ENCODE results near the gene ATPAF2. TPM values are rescaled to one million over a fixed set of nuclear protein-coding genes. Genes with fewer than 3 reads are reported as not detected.
"Not testable (repeated sequence)": the region's sequence is repeated elsewhere in the genome, so short reads cannot be mapped to it uniquely, and the experiment has no call there.

The ATPAF2 gene
- total RNA-seq, 2 experiments from 2014 or later: 28.2 to 37.3 TPM

DNA sequence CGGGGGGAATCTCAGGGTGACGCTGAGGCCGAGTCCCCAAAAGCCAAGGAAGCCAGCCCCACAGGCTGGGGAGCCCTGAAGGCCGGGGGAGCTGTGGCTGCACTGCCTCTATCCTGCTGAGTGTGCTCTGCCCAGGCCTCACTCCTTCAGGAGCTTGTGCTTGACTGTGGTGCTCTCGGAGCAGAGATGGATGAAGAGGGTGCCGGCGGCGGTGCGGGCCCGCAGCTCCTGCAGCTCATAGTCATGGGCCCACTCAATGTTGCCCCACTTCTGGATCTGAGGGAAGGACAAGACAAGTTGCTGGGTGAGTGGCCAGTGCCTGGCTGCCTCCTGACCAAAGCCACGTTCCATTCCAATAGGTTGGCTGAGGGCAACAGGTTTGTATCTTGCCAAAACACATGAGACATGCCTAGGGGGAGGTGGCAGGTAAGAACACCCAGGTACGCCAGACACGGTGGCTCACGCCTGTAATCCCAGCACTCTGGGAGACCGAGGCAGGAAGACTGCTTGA lies 20.5 kb downstream of the ATPAF2 start:
- ChIA-PET POLR2A (no interaction called here), CTCF (no interaction called here)

GRCh38 chr17:18017958-18018357 lies 21.0 kb downstream of the ATPAF2 start:
- ChIA-PET CTCF (interaction anchor here (0.8 kb wide), 1 partner anchor 12 kb away, joined by 3 read pairs; no protein-coding TSS in a partner anchor), POLR2A (no interaction called here)

DNA sequence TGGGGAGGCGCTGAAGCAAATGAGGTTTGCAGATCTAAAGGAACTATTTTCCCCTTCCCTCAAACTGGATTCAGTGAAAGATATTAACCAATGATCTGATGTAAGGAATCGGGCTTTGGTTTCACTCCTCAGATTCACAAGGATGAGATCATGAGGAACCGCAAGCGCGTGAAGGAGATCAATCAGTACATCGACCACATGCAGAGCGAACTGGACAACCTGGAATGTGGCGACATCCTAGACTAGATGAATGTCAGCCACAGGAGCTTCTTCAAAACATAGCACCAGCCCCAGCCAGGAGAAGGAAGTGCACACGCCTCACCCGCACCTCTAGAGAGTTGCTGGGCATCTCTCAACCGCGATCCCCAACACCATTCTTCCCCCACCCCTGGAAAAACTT lies 22.5 kb downstream of the ATPAF2 start:
- ChIA-PET CTCF (interaction anchor here (0.6 to 2.4 kb wide), 2 partner anchors 17 to 42 kb away, joined by 3 to 7 read pairs; no protein-coding TSS in a partner anchor), POLR2A (no interaction called here)

DNA sequence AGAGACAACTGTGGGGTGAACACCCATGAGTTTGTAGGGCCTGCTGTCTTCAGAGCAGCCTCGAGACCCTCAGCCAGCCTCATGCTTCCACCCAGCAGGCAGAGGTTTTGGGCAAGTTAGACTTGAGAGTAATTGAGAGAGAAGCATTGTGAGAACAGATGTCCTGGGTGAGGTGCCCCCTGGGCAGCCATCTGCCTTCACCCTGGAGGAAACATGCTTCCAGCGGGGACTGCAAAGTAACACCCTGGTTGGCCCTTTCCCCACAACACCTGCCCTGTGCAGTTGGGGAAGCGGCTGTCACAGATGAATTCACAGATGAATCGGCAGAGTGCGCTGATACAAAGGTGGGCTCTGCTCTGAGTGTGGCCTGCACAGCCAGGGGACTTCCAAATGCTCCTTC lies 23.4 kb downstream of the ATPAF2 start:
- POLR2A ChIA-PET: no interaction called here
- CTCF ChIA-PET: interaction anchor here (2.4 kb wide), 1 partner anchor 18 kb away, joined by 7 read pairs; no protein-coding TSS in a partner anchor

GRCh38 chr17:18014006-18014405 lies 25.0 kb downstream of the ATPAF2 start:
- ChIA-PET CTCF (interaction anchor here (2.4 kb wide), 1 partner anchor 19 kb away, joined by 7 read pairs; no protein-coding TSS in a partner anchor), POLR2A (no interaction called here)

DNA sequence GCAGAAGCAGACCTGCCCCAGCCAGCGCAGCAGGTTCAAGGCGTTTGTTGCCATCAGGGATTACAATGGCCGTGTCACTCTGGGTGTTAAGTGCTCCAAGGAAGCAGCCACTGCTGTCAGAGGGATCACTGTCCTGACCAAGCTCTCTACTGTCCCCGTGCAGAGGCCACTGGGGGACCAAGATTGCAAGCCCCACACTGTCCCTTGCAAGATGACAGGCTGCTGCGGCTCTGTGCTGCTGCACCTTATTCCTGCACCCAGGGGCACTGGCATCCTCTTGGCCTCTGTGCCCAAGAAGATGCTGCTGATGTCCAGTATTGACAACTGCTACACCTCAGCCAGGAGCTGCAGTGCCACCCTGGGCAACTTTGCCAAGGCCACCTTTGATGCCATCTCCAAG lies 27.7 kb downstream of the ATPAF2 start:
- ChIA-PET CTCF (no interaction called here), POLR2A (no interaction called here)

DNA sequence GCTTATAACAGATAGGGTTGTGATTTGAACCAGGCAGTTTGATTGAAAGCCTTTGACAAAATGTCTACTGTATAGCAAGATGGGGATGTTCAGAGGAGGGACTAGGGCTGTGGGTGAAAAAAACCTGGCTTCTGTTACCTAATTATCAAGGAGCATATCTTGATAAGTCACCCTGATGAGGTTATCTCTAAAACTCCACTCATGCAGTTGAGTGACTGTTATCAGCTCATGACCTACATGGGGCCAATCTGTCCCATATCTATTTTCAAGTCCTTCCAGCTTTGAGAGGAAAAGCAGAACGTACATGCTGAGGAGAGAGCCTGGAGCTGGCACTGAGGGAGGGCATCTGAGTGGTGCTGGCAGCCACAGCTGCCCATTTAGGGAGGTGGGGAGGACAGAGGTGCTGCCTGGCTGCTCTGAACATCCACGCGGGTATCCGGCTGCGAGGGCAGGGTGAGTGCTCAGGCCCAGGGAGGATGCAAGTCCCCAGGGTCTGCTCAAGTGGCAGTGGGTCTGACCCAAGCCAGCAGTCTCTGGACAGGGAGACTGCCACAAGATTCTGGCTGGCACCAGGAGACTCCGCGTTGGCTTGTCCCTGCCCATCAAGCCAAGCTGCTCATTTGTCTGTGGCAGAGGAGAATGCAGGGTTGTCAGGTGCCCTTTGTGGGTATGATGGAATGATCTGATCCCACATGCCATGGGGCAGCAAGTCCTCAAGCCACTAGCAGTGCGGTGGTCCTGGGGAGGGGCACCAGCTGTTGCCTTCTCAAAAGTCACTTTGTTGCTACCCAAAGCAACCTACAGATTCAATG lies 29.2 kb downstream of the ATPAF2 start:
- POLR2A ChIA-PET: no interaction called here
- CTCF ChIA-PET: no interaction called here

- ChIA-PET POLR2A (no interaction called here), CTCF (interaction anchor here (0.6 kb wide), 1 partner anchor 21 kb away, joined by 3 read pairs; no protein-coding TSS in a partner anchor)
These were observed 30.3 kb downstream of the ATPAF2 start for GRCh38 chr17:18008496-18009268.

DNA sequence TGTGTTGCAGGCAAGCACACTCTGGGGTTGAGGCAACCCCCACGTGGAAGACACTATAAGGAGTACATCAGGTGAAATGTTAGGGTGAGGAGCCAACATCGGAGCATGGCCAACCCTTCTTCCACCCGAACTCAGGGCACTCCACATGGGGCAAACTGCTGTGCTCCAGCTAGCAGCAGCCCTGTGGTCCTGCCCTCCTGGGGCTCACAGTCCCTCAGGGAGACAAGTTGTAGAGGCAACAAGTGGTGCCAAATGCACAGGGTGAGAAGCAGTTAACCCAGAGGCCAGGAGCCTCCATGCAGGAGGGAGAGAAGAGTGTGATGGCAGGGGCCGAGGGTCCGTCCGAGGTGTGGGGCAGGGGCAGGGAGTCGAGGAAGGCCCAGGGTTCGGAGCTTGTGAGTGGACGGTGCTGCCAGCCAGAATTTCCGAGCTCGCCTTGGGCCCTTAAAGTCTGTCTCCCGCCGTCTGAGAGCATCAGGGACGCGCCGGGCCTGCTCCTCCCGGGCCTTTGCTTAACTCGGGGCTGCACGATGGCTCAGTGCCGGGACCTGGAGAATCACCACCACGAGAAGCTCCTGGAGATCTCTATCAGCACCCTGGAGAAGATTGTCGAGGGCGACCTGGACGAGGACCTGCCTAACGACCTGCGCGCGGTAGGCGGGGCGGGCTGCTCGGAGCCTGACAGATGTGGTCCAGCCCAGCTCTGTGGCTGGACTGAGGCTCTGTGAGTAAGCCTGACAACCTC lies 32.3 kb downstream of the ATPAF2 start:
- ChIA-PET POLR2A (no interaction called here), CTCF (no interaction called here)

- ChIA-PET CTCF (interaction anchor here (0.7 kb wide), 1 partner anchor 311 kb away, joined by 3 read pairs; no protein-coding TSS in a partner anchor), POLR2A (no interaction called here)
These were observed 33.5 kb downstream of the ATPAF2 start for GRCh38 chr17:18005496-18005895.

DNA sequence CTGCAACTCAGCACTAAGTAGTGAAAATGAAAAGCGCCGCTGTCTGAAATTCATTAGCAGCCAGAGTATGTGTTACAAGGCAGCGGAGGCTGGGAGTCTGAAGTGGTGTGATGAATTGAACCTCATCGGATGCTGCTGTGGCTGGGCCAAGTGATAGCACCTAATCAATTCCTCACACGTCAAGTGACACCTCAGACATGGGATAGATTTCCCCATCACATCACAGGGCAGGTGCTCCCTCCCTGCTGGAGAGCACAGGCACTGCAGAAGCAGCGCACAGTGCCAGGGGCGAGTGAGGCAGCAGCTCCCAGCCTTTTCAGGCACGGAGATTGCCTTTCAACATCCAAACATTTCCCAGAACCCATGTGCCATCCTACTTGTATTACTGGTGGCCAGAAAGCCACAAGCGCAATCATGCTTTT lies 34.1 kb downstream of the ATPAF2 start:
- ChIA-PET POLR2A (no interaction called here), CTCF (no interaction called here)

DNA sequence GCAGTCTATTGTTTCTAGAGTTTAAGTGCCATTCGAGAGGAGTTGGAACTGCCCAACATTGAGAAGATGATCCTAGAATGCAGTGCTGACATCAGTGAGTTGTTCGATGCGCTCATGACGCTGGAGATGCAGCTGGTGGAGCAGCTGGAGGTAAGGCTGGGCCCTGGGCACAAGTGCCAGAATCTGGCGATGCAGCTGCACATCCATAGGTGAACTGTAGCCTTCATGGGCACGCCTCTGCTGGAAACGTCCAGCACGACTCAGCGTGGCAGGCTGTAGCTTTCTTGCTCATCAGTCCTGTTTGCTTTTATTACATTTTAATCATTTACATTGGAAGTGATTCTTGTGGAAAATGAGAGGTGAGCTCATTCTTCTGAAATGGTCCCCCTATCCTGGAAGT lies 34.6 kb downstream of the ATPAF2 start:
- ChIA-PET POLR2A (no interaction called here), CTCF (no interaction called here)

- CTCF ChIA-PET: no interaction called here
- POLR2A ChIA-PET: interaction anchor here (0.6 kb wide), 2 partner anchors 45 to 252 kb away, joined by 6 to 8 read pairs; no protein-coding TSS in a partner anchor
These were observed 36.8 kb downstream of the ATPAF2 start for GRCh38 chr17:18002171-18002570.

DNA sequence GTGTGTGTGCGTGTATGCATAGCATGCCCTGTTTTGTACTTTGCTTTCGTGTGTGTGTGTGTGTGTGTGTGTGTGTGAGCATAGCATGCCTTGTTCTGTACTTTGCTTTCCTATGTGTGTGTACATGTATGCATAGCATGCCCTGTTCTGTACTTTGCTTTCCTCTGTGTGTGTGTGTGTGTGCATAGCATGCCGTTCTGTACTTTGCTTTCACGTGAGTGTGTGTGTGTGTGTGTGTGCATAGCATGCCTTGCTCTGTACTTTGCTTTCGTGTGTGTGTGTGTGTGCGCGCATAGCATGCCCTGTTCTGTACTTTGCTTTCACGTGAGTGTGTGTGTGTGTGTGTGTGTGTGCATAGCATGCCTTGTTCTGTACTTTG lies 38.9 kb downstream of the ATPAF2 start:
- POLR2A ChIA-PET: interaction anchor here (0.7 kb wide), 1 partner anchor 35 kb away, joined by 6 read pairs; no protein-coding TSS in a partner anchor
- CTCF ChIA-PET: no interaction called here

DNA sequence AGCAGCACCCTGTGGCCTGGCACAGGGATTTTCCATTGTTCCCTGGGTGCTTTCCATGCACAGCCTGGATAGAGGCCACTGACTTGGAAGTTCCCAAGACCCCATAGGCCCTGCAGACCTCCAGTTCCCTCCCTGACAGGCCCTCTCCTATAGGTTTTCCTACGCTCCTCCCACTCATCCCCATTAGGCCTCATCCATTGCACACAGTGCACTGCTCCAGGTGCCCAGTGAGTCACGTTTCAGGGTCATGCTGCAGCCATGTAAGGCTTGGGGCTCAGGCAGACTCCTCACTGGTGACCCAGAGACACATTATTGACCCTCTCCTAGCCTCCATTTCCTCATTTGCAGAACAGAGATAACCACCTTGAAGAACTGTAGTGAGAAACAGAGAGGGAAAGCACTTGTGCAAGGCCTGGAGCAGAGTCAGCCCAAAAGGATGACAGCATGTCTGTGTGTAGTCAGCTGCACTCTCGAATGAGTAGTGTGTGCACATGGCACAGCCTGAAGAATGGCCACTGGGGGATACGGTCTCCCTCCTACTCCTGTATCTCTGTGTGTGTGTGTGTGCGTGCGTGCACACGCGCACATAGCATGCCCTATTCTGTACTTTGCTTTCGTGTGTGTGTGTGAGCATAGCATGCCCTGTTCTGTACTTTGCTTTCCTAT lies 39.5 kb downstream of the ATPAF2 start:
- ChIA-PET POLR2A (no interaction called here), CTCF (no interaction called here)

DNA sequence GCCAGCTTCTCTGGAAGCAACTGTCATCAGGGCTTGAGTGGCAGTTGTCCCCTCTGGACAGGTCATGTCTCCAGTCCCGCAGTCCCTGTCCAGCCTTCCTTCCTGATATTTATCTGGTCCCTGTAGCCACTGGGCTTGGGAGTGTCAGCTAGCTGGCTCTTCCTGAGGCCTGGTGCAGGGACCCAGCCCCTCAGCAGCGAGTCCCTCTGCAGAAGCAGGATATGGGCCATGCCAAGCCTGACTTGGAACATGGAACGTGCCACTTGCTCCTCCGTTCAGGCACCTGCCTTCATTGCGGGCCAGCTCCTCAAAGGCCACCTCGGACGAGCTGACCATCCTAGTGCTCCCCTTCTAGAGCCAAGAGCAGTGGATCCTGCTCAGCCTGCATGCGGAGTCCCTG lies 40.0 kb downstream of the ATPAF2 start:
- ChIA-PET POLR2A (no interaction called here), CTCF (no interaction called here)

DNA sequence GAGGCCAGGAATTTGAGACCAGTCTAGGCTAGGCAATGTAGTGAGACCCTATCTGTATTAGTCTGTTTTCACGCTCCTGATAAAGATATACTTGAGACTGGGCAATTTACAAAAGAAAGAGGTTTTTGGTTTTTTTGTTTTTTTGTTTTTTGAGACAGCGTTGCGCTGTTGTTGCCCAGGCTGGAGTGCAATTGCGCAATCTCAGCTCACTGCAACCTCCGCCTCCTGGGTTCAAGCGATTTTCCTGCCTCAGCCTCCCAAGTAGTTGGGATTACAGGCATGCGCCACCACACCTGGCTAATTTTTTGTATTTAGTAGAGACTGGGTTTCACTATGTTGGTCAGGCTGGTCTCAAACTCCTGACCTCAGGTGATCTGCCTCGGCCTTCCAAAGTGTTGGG lies 43.1 kb downstream of the ATPAF2 start:
- POLR2A ChIA-PET: not testable (repeated sequence)
- CTCF ChIA-PET: interaction anchor here (2.1 kb wide), 1 partner anchor 38 kb away, joined by 6 read pairs; no protein-coding TSS in a partner anchor

DNA sequence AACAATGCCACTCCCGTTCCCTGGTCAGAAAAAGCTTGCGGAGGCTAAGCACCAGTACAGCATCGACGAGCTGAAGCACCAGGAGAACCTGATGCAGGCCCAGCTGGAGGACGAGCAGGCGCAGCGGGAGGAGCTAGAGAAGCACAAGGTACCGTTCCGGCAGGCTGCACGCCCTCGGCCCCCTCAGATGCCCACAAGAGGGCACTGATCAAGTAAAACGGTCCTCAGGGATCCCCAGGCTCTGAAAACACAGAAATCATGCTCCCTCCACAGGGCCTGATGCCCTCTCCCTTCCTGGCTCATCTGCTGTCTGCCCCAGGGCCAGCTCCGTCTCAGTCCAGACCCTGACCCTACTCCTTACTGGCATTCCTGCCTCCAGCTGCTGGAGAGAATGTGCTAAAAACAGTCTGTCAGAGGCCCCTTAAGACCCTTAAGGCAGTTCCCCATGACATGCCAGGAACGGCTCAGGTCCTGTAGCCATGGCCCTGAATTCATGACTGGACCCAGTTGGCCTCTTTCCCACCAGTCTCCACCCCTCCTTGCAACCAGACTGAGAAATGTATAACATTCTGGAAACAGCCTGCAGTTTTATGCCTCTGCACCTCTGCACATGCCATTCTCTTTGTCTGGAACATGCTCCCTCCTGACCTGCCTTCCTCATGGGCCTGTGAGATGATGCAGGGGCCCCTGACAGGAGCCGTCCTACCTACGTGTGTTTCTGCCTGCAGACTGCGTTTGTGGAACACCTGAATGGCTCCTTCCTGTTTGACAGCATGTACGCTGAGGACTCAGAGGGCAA lies 44.5 kb downstream of the ATPAF2 start:
- CTCF ChIA-PET: interaction anchor here (0.9 to 2.1 kb wide), 2 partner anchors 8 to 39 kb away, joined by 3 to 6 read pairs; no protein-coding TSS in a partner anchor
- POLR2A ChIA-PET: interaction anchor here (0.6 kb wide), 1 partner anchor 36 kb away, joined by 5 read pairs; no protein-coding TSS in a partner anchor
